Bronchial epithelial cell (primary cell): ENCODE results near the gene ZBTB48. TPM values are rescaled to one million over a fixed set of nuclear protein-coding genes. Genes with fewer than 3 reads are reported as not detected.

Experiments used
- DNase-seq: peaks from one replicate; pipeline ENCODE4 v3.0.0-alpha.2; 2010; ENCODE audit warnings: low read depth
- FAIRE-seq: peaks from 2 replicates; lab custom pipeline; 2011; peaks lifted over from hg19 to GRCh38; lab: Jason Lieb, UNC
- H3K27me3 ChIP-seq: 2 replicates; pipeline ENCODE4 v1.5.1; 2011; ENCODE audit warnings: low read length; ENCODE audit not compliant: control insufficient read depth, insufficient read depth
- H3K36me3 ChIP-seq: 2 replicates; pipeline ENCODE4 v1.5.1; 2011; ENCODE audit warnings: low read length; ENCODE audit not compliant: control insufficient read depth, insufficient read depth
- H3K4me3 ChIP-seq: 2 replicates; pipeline ENCODE4 v1.5.1; 2011; ENCODE audit warnings: mild to moderate bottlenecking, low read depth, low read length, control low read depth
- CTCF ChIP-seq: IDR thresholded peaks from 2 replicates; pipeline ENCODE4 v1.5.1; 2011; ENCODE audit warnings: mild to moderate bottlenecking, moderate library complexity, low read length, control low read depth, inconsistent platforms; ENCODE audit not compliant: insufficient read depth, severe bottlenecking
- total RNA-seq: library from RNA; depleted of rRNA; stranded (reverse); fragments of >200 nt; gene quantifications from 2 replicates; pipeline ENCODE4 v1.2.1, GENCODE V29; 2014

ZBTB48 gene
- total RNA-seq, 1 donor from 2014 or later = 19.7 TPM

GRCh38 chr1:6621429-6622391 is 41.9 kb downstream of the ZBTB48 start:
- FAIRE-seq (no peak), DNase-seq (no peak)
- TF ChIP-seq CTCF = no peak
- Histone ChIP-seq H3K4me3 (no peak overlapping the region), H3K36me3 (peaks cover 17% of the 10 kb centered on the region), H3K27me3 (no peaks in the 10 kb centered on the region)

- FAIRE-seq = peak; percentile 28
- TF ChIP-seq CTCF = no peak
Measured at GRCh38 chr1:6622396-6623152, 42.8 kb downstream of the ZBTB48 start.

GRCh38 chr1:6623269-6623965 is 43.6 kb downstream of the ZBTB48 start:
- peaks cover 24% of the 10 kb centered on the region for H3K36me3 ChIP-seq
- TF ChIP-seq CTCF = no peak
- H3K4me3 ChIP-seq = no peak overlapping the region
- DNase-seq (no peak), FAIRE-seq (no peak)
- H3K27me3 ChIP-seq = no peaks in the 10 kb centered on the region

More at GRCh38 chr1:6622396-6623152, 42.8 kb downstream of the ZBTB48 start:
- Histone ChIP-seq H3K27me3 (no peaks in the 10 kb centered on the region), H3K36me3 (peaks cover 20% of the 10 kb centered on the region), H3K4me3 (no peak overlapping the region)
- no peak for DNase-seq

- FAIRE-seq = no peak
- peaks cover 29% of the 10 kb centered on the region for H3K36me3 ChIP-seq
Measured at GRCh38 chr1:6624710-6625583, 45.2 kb downstream of the ZBTB48 start, which contains the start of gene THAP3. Gene THAP3 (plus strand): TSS chr1:6624868. CDS start chr1:6625219, 351 bp downstream.

More at GRCh38 chr1:6624710-6625583, 45.2 kb downstream of the ZBTB48 start, which contains the start of gene THAP3:
- peak within 1 kb of the TSS; percentile 74 for H3K4me3 ChIP-seq
- H3K27me3 ChIP-seq = no peaks in the 10 kb centered on the region
- TF ChIP-seq CTCF = no peak
- peak; percentile 60 for DNase-seq
